WTC11 (cell line): ENCODE measurements around the gene INTS2. TPM values are rescaled to one million over a fixed set of nuclear protein-coding genes. Genes with fewer than 3 reads are reported as not detected.

ENCODE experiments used
- ATAC-seq: fragments of 200-7000 bp; cut with Tn5 transposase; 2 replicates; pipeline ENCODE4 v1.10.0; 2021; ENCODE audit warnings: mild to moderate bottlenecking, moderate library complexity
- CTCF ChIA-PET: fragments of 300-600 bp; sonication (Branson Sonifier 250); formaldehyde crosslinking; loops from one replicate; lab custom pipeline; 2021; ENCODE audit warnings: antibody characterized with exemption; lab: Charles Lee
- POLR2A ChIA-PET: fragments of 350-600 bp; sonication (Branson Sonifier 250); formaldehyde crosslinking; loops from one replicate; lab custom pipeline; 2021; ENCODE audit warnings: antibody characterized with exemption; lab: Charles Lee
- DNase-seq: peaks from one replicate; pipeline ENCODE4 v3.0.0; 2021; ENCODE audit warnings: low spot score
- H3K27ac Mint-ChIP-seq: 2 replicates; pipeline ENCODE4 v1.8.0; 2021; ENCODE audit warnings: mixed read lengths
- H3K27me3 Mint-ChIP-seq: 2 replicates; pipeline ENCODE4 v1.8.0; 2021; ENCODE audit warnings: low read depth, mild to moderate bottlenecking, moderate library complexity, mixed read lengths
- H3K36me3 Mint-ChIP-seq: 2 replicates; pipeline ENCODE4 v1.8.0; 2021; ENCODE audit warnings: mixed read lengths
- H3K4me1 Mint-ChIP-seq: 2 replicates; pipeline ENCODE4 v1.8.0; 2022; ENCODE audit warnings: mixed read lengths
- H3K4me3 Mint-ChIP-seq: 2 replicates; pipeline ENCODE4 v1.8.0; 2021; ENCODE audit warnings: mild to moderate bottlenecking, moderate library complexity, mixed read lengths
- H3K9me3 Mint-ChIP-seq: 2 replicates; pipeline ENCODE4 v1.8.0; 2021; ENCODE audit warnings: mixed read lengths
- ATF1 ChIP-seq: sonication (generic); formaldehyde crosslinking; IDR thresholded peaks from 2 replicates; pipeline ENCODE4 v1.8.1; 2023; ENCODE audit warnings: mild to moderate bottlenecking, moderate library complexity, missing genetic modification reagents
- FOXJ3 ChIP-seq: sonication (generic); formaldehyde crosslinking; IDR thresholded peaks from 2 replicates; pipeline ENCODE4 v1.9.0; 2021; ENCODE audit warnings: missing genetic modification reagents, mild to moderate bottlenecking, borderline replicate concordance
- FOXP1 ChIP-seq: sonication (generic); formaldehyde crosslinking; IDR thresholded peaks from 2 replicates; pipeline ENCODE4 v1.8.0; 2022; ENCODE audit warnings: missing genetic modification reagents, mild to moderate bottlenecking, moderate library complexity, borderline replicate concordance
- NR2C2 ChIP-seq: sonication (generic); formaldehyde crosslinking; IDR thresholded peaks from 2 replicates; pipeline ENCODE4 v1.8.0; 2022; ENCODE audit warnings: mild to moderate bottlenecking, missing genetic modification reagents
- SMAD3 ChIP-seq: sonication (generic); formaldehyde crosslinking; IDR thresholded peaks from 2 replicates; pipeline ENCODE4 v1.8.0; 2022; ENCODE audit warnings: missing genetic modification reagents, mild to moderate bottlenecking, borderline replicate concordance
- ZNF121 ChIP-seq: sonication (generic); formaldehyde crosslinking; IDR thresholded peaks from 2 replicates; pipeline ENCODE4 v1.8.0; 2023; ENCODE audit warnings: missing genetic modification reagents
- ZNF138 ChIP-seq: sonication (generic); formaldehyde crosslinking; conservative IDR thresholded peaks from 2 replicates; pipeline ENCODE4 v1.8.1; 2022; ENCODE audit warnings: mild to moderate bottlenecking, moderate library complexity, missing genetic modification reagents
- total RNA-seq: library from RNA; stranded (reverse); gene quantifications from 3 replicates; pipeline ENCODE4 v1.2.3, GENCODE V29; 2021
- TF ChIP-seq, protein P1 (sequence below): sonication (generic); formaldehyde crosslinking; IDR thresholded peaks from 2 replicates; pipeline ENCODE4 v1.8.0; 2022; ENCODE audit warnings: mild to moderate bottlenecking, missing genetic modification reagents
- TF ChIP-seq, protein P2 (sequence below): sonication (generic); formaldehyde crosslinking; IDR thresholded peaks from 2 replicates; pipeline ENCODE4 v1.8.1; 2022; ENCODE audit warnings: mild to moderate bottlenecking, missing genetic modification reagents, moderate library complexity, borderline replicate concordance
- TF ChIP-seq, protein P3 (sequence below): sonication (generic); formaldehyde crosslinking; IDR thresholded peaks from 2 replicates; pipeline ENCODE4 v1.8.1; 2022; ENCODE audit warnings: mild to moderate bottlenecking, moderate library complexity, missing genetic modification reagents
- TF ChIP-seq, protein P4 (sequence below): sonication (generic); formaldehyde crosslinking; IDR thresholded peaks from 2 replicates; pipeline ENCODE4 v1.8.0; 2022; ENCODE audit warnings: mild to moderate bottlenecking, missing genetic modification reagents
- TF ChIP-seq, protein P5 (sequence below): fragments of 250-450 bp; sonication (Bioruptor Pico); IDR thresholded peaks from 2 replicates; pipeline ENCODE4 v1.8.0; 2021; ENCODE audit warnings: mild to moderate bottlenecking
- TF ChIP-seq, protein P6 (sequence below): fragments of 200-600 bp; IDR thresholded peaks from 2 replicates; pipeline ENCODE4 v1.8.0; 2022; ENCODE audit warnings: antibody characterized with exemption
- TF ChIP-seq, protein P7 (sequence below): sonication (generic); formaldehyde crosslinking; IDR thresholded peaks from 2 replicates; pipeline ENCODE4 v1.8.1; 2022; ENCODE audit warnings: low read depth, missing genetic modification reagents, borderline replicate concordance

INTS2 gene
- total RNA-seq, 1 experiment from 2014 or later = 24.9 TPM

DNA sequence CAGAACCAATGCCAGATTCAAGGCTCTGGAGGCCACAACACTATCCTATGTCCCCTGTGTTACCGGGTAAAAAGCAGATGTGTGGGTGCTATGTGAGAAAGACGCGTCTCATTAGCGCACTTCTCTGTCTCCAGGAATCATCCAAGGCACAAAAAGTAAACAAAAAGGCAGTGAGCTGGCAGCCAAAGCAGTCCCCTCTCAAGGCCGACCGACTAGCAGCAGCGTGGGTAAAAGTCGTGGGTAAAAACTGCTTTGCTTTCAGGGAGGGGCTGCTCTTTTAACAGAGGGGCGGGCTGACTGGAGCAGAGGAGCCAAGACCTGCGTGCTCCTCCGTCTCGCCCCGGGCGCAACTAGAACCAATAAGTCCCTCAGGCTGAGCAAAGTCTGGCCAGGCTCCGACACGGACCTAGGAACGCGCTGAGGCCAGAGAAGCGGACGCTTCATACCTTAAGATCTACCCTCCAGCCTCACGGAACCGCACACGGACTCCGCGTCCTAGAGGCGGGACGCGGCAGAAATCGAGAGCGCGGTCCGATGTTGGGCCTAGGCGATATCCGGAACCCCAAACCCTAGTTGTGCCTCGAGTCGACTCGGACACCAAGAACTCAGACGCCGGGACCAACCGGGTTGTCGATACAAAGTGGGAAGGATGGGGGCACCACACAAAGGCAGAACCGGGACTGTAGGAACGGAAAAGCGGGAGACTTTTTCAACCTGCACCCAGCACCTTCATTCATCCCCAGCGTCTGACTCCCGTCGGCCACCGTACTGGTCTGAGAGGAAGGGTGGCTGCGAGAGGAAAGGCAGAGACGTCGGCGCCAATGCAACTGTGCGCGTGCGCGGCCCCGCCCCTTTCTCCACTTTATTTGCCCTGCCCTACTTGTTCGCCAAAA is at the start of gene INTS2 (continued):
- TF ChIP-seq, protein P1, sequence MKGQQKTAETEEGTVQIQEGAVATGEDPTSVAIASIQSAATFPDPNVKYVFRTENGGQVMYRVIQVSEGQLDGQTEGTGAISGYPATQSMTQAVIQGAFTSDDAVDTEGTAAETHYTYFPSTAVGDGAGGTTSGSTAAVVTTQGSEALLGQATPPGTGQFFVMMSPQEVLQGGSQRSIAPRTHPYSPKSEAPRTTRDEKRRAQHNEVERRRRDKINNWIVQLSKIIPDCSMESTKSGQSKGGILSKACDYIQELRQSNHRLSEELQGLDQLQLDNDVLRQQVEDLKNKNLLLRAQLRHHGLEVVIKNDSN (CRISPR knock-in tag) = no peak
- TF ChIP-seq SMAD3 (CRISPR knock-in tag) = peak; percentile 40; the same call in 1 of the 2 replicates
- TF ChIP-seq FOXJ3 (CRISPR knock-in tag) = no peak
- TF ChIP-seq, protein P2, sequence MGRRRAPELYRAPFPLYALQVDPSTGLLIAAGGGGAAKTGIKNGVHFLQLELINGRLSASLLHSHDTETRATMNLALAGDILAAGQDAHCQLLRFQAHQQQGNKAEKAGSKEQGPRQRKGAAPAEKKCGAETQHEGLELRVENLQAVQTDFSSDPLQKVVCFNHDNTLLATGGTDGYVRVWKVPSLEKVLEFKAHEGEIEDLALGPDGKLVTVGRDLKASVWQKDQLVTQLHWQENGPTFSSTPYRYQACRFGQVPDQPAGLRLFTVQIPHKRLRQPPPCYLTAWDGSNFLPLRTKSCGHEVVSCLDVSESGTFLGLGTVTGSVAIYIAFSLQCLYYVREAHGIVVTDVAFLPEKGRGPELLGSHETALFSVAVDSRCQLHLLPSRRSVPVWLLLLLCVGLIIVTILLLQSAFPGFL (CRISPR knock-in tag) = 0 out of 2 replicates have a peak, but pooled peaks have one; percentile 77
- TF ChIP-seq, protein P3, sequence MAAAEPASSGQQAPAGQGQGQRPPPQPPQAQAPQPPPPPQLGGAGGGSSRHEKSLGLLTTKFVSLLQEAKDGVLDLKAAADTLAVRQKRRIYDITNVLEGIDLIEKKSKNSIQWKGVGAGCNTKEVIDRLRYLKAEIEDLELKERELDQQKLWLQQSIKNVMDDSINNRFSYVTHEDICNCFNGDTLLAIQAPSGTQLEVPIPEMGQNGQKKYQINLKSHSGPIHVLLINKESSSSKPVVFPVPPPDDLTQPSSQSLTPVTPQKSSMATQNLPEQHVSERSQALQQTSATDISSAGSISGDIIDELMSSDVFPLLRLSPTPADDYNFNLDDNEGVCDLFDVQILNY (CRISPR knock-in tag) = 0 out of 2 replicates have a peak, but pooled peaks have one; percentile 16
- peak; percentile 84; the same call in 1 of the 2 replicates for TF ChIP-seq FOXP1 (CRISPR knock-in tag)
- TF ChIP-seq, protein P4, sequence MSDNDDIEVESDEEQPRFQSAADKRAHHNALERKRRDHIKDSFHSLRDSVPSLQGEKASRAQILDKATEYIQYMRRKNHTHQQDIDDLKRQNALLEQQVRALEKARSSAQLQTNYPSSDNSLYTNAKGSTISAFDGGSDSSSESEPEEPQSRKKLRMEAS (CRISPR knock-in tag) = 0 out of 2 replicates have a peak, but pooled peaks have one; percentile 46

DNA sequence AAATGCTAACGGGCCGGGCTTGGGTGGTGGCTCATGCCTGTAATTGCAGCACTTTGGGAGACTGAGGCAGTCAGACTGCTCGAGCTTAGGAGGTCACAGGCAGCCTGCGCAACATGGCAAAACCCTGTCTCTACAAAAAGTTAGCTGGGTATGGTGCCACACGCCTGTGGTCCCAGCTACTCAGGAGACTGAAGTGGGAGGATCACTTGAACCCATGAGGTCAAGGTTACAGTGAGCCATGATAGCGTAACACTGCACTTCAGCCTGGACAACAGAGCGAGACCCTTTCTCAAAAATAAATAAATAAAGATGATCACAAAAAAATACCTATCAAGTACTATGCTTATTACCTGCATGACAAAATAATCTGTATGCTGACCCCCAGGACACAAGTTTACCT is 46.3 kb upstream of the INTS2 start:
- TF ChIP-seq ZNF138 (CRISPR knock-in tag) = no peak
- TF ChIP-seq ZNF121 = peak; percentile 70; the same call in 1 of the 2 replicates
- DNase-seq = no peak
- ChIA-PET POLR2A (interaction anchor here (0.5 kb wide), 1 partner anchor 148 kb away, joined by 3 read pairs; no protein-coding TSS in a partner anchor), CTCF (interaction anchor here (1.3 kb wide), 1 partner anchor 135 kb away, joined by 5 read pairs; no protein-coding TSS in a partner anchor)
- Mint-ChIP-seq H3K36me3 (peaks cover 50% of the 10 kb centered on the region), H3K9me3 (no peaks in the 10 kb centered on the region), H3K4me1 (peaks cover 6% of the 10 kb centered on the region), H3K27ac (no peak overlapping the region), H3K4me3 (no peak overlapping the region), H3K27me3 (no peaks in the 10 kb centered on the region)
- ATAC-seq = no peak

DNA sequence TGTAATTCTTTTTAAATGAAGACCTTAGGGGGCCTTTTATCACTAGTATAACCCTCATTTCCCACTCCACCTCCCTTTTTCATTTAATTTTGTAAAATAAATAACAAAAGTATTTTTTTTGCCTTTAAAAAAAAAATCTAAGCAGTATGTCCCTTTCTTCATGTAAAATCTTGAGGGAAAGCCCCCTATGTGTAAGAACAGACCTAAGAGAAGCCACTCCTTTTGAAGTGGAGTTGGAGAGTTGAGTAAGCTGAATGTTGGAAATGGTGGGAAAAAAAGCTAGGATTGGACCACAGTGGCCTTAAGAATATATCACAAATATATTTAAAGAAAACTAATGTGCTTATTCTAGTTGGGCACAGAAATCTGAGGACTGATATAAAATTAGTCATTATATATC is 44.5 kb upstream of the INTS2 start:
- no peaks in the 10 kb centered on the region for H3K9me3 Mint-ChIP-seq
- POLR2A ChIA-PET = no interaction called here
- TF ChIP-seq ATF1 (no peak), NR2C2 (CRISPR knock-in tag) (no peak)
- TF ChIP-seq, protein P5, sequence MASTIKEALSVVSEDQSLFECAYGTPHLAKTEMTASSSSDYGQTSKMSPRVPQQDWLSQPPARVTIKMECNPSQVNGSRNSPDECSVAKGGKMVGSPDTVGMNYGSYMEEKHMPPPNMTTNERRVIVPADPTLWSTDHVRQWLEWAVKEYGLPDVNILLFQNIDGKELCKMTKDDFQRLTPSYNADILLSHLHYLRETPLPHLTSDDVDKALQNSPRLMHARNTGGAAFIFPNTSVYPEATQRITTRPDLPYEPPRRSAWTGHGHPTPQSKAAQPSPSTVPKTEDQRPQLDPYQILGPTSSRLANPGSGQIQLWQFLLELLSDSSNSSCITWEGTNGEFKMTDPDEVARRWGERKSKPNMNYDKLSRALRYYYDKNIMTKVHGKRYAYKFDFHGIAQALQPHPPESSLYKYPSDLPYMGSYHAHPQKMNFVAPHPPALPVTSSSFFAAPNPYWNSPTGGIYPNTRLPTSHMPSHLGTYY = no peak
- TF ChIP-seq, protein P6, sequence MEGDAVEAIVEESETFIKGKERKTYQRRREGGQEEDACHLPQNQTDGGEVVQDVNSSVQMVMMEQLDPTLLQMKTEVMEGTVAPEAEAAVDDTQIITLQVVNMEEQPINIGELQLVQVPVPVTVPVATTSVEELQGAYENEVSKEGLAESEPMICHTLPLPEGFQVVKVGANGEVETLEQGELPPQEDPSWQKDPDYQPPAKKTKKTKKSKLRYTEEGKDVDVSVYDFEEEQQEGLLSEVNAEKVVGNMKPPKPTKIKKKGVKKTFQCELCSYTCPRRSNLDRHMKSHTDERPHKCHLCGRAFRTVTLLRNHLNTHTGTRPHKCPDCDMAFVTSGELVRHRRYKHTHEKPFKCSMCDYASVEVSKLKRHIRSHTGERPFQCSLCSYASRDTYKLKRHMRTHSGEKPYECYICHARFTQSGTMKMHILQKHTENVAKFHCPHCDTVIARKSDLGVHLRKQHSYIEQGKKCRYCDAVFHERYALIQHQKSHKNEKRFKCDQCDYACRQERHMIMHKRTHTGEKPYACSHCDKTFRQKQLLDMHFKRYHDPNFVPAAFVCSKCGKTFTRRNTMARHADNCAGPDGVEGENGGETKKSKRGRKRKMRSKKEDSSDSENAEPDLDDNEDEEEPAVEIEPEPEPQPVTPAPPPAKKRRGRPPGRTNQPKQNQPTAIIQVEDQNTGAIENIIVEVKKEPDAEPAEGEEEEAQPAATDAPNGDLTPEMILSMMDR = no peak
- TF ChIP-seq, protein P7, sequence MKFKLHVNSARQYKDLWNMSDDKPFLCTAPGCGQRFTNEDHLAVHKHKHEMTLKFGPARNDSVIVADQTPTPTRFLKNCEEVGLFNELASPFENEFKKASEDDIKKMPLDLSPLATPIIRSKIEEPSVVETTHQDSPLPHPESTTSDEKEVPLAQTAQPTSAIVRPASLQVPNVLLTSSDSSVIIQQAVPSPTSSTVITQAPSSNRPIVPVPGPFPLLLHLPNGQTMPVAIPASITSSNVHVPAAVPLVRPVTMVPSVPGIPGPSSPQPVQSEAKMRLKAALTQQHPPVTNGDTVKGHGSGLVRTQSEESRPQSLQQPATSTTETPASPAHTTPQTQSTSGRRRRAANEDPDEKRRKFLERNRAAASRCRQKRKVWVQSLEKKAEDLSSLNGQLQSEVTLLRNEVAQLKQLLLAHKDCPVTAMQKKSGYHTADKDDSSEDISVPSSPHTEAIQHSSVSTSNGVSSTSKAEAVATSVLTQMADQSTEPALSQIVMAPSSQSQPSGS = no peak
- TF ChIP-seq, all 79 proteins: peak for 0
- DNase-seq (no peak), ATAC-seq (no peak)
- Mint-ChIP-seq H3K36me3 (peaks cover 49% of the 10 kb centered on the region), H3K27me3 (no peaks in the 10 kb centered on the region), H3K4me1 (peaks cover 6% of the 10 kb centered on the region), H3K27ac (no peak overlapping the region), H3K4me3 (no peak overlapping the region)
- CTCF ChIA-PET = no interaction called here
